ENCODE results near the gene KCNC3. TPM values are rescaled to one million over a fixed set of nuclear protein-coding genes. Genes with fewer than 3 reads are reported as not detected.

Gene KCNC3
- total RNA-seq, 1 donor from 2014 or later: 0.46 TPM

- DNase-seq (ENCODE audit: low read depth): no peak
- no peak for TF ChIP-seq CTCF (IDR thresholded peaks at IDR 0.05; ENCODE audit: insufficient read depth, low read length, poor library complexity, severe bottlenecking)
- Histone ChIP-seq H3K4me3 (ENCODE audit: low read depth, low read length) (no peak overlapping the region), H3K36me3 (ENCODE audit: control insufficient read depth, insufficient read depth, low read length) (no peaks in the 10 kb centered on the region), H3K27me3 (ENCODE audit: control insufficient read depth, insufficient read depth, low read length) (peaks cover 56% of the 10 kb centered on the region)
These were observed 13.3 kb downstream of the KCNC3 start for GRCh38 chr19:50315773-50316448.

GRCh38 chr19:50314724-50315708 is 14.2 kb downstream of the KCNC3 start:
- DNase-seq (ENCODE audit: low read depth): no peak
- Histone ChIP-seq H3K4me3 (ENCODE audit: low read depth, low read length) (no peak overlapping the region), H3K36me3 (ENCODE audit: control insufficient read depth, insufficient read depth, low read length) (no peaks in the 10 kb centered on the region), H3K27me3 (ENCODE audit: control insufficient read depth, insufficient read depth, low read length) (peaks cover 65% of the 10 kb centered on the region)
- TF ChIP-seq CTCF (IDR thresholded peaks at IDR 0.05; ENCODE audit: insufficient read depth, low read length, poor library complexity, severe bottlenecking): no peak

GRCh38 chr19:50313812-50314536 is 15.2 kb downstream of the KCNC3 start:
- H3K27me3 ChIP-seq (ENCODE audit: control insufficient read depth, insufficient read depth, low read length): peaks cover 67% of the 10 kb centered on the region
- H3K4me3 ChIP-seq (ENCODE audit: low read depth, low read length): no peak overlapping the region
- DNase-seq (ENCODE audit: low read depth): no peak
- no peak for TF ChIP-seq CTCF (IDR thresholded peaks at IDR 0.05; ENCODE audit: insufficient read depth, low read length, poor library complexity, severe bottlenecking)
- H3K36me3 ChIP-seq (ENCODE audit: control insufficient read depth, insufficient read depth, low read length): no peaks in the 10 kb centered on the region

GRCh38 chr19:50312967-50313811 is 16.0 kb downstream of the KCNC3 start:
- Histone ChIP-seq H3K36me3 (ENCODE audit: control insufficient read depth, insufficient read depth, low read length) (no peaks in the 10 kb centered on the region), H3K27me3 (ENCODE audit: control insufficient read depth, insufficient read depth, low read length) (peaks cover 67% of the 10 kb centered on the region), H3K4me3 (ENCODE audit: low read depth, low read length) (no peak overlapping the region)
- no peak for TF ChIP-seq CTCF (IDR thresholded peaks at IDR 0.05; ENCODE audit: insufficient read depth, low read length, poor library complexity, severe bottlenecking)
- no peak for DNase-seq (ENCODE audit: low read depth)

All from kidney epithelial cell (primary cell).